Epithelial cell of esophagus (primary cell): Measurements from ENCODE around the gene KCNK7.

ENCODE experiments used
- DNase-seq: peaks from one replicate; pipeline ENCODE4 v3.0.0; 2010; ENCODE audit warnings: low read depth
- H3K4me3 ChIP-seq: 2 replicates; pipeline ENCODE4 v1.5.1; 2011; ENCODE audit warnings: mild to moderate bottlenecking, low read length, control low read depth
- CTCF ChIP-seq: IDR thresholded peaks from 2 replicates; pipeline ENCODE4 v1.5.1; 2011; ENCODE audit warnings: low read depth, mild to moderate bottlenecking, low read length, control low read depth, inconsistent platforms; ENCODE audit not compliant: insufficient read depth; ENCODE audit errors: missing control alignments

KCNK7 gene

GRCh38 chr11:65558002-65558929 is 37.3 kb downstream of the KCNK7 start, which contains the start of gene LTBP3:
Gene LTBP3, minus strand, starts transcription at chr11:65558359. Its CDS starts 400 bp downstream, at chr11:65557959.
- H3K4me3 ChIP-seq, result peak within 1 kb of the TSS; percentile 42
- no peak for DNase-seq
- TF ChIP-seq CTCF, result no peak

GRCh38 chr11:65557280-65558001 is 38.2 kb downstream of the KCNK7 start:
- DNase-seq, result no peak
- TF ChIP-seq CTCF, result no peak
- H3K4me3 ChIP-seq, result peak overlapping the region; percentile 42

GRCh38 chr11:65556470-65557279 is 38.9 kb downstream of the KCNK7 start:
- DNase-seq, result no peak

GRCh38 chr11:65555693-65556231 is 39.8 kb downstream of the KCNK7 start:
- no peak overlapping the region for H3K4me3 ChIP-seq
- no peak for TF ChIP-seq CTCF
- DNase-seq, result no peak

More at GRCh38 chr11:65556470-65557279, 38.9 kb downstream of the KCNK7 start:
- peak overlapping the region; percentile 42 for H3K4me3 ChIP-seq
- TF ChIP-seq CTCF, result no peak

- no peak overlapping the region for H3K4me3 ChIP-seq
- no peak for TF ChIP-seq CTCF
- no peak for DNase-seq
Observed at GRCh38 chr11:65554842-65555430, 40.7 kb downstream of the KCNK7 start.

- no peak overlapping the region for H3K4me3 ChIP-seq
- DNase-seq, result no peak
- TF ChIP-seq CTCF, result no peak
Observed at GRCh38 chr11:65554057-65554818, 41.4 kb downstream of the KCNK7 start.
